Skeletal muscle tissue (tissue), 4 donors: ENCODE measurements around the gene CENPM. TPM values are rescaled to one million over a fixed set of nuclear protein-coding genes. Genes with fewer than 3 reads are reported as not detected.

ENCODE experiments used
- H3K27ac ChIP-seq: one replicate; pipeline ENCODE4 v1.7.0; 2013; ENCODE audit warnings: mild to moderate bottlenecking, low read depth, low read length, inconsistent platforms
- H3K27me3 ChIP-seq, 3 donors: one replicate each; pipeline ENCODE4 v1.7.0; 2013; ENCODE audit warnings: low read length in 3 of 3; ENCODE audit not compliant: control insufficient read depth in 3 of 3, insufficient read depth in 3 of 3
- H3K36me3 ChIP-seq, 3 donors: one replicate each; pipeline ENCODE4 v1.7.0; 2013; ENCODE audit warnings: low read length in 3 of 3; ENCODE audit not compliant: control insufficient read depth in 3 of 3, insufficient read depth in 3 of 3
- H3K4me1 ChIP-seq, 3 donors: one replicate each; pipeline ENCODE4 v1.7.0; 2013; ENCODE audit warnings: low read length in 3 of 3, mild to moderate bottlenecking in 3 of 3; ENCODE audit not compliant: control insufficient read depth in 3 of 3, insufficient read depth in 3 of 3
- H3K4me3 ChIP-seq, 3 donors: one replicate each; pipeline ENCODE4 v1.7.0; 2013; ENCODE audit warnings: low read length in 3 of 3
- H3K9ac ChIP-seq, 3 donors: one replicate each; pipeline ENCODE4 v1.7.0; 2013; ENCODE audit warnings: low read length in 3 of 3, mild to moderate bottlenecking in 3 of 3, moderate library complexity in 2 of 3, low read depth in 1 of 3
- H3K9me3 ChIP-seq, 3 donors: one replicate each; pipeline ENCODE4 v1.7.0; 2013; ENCODE audit warnings: low read length in 3 of 3; ENCODE audit not compliant: control insufficient read depth in 3 of 3
- total RNA-seq: library from RNA; depleted of rRNA; stranded (reverse); fragments of >200 nt; gene quantifications from one replicate; pipeline ENCODE4 v1.2.3, GENCODE V29; 2014
- donor health status: Osteomylitis.

Gene CENPM
- total RNA-seq, 1 donor from 2014 or later: 5.7 TPM

DNA sequence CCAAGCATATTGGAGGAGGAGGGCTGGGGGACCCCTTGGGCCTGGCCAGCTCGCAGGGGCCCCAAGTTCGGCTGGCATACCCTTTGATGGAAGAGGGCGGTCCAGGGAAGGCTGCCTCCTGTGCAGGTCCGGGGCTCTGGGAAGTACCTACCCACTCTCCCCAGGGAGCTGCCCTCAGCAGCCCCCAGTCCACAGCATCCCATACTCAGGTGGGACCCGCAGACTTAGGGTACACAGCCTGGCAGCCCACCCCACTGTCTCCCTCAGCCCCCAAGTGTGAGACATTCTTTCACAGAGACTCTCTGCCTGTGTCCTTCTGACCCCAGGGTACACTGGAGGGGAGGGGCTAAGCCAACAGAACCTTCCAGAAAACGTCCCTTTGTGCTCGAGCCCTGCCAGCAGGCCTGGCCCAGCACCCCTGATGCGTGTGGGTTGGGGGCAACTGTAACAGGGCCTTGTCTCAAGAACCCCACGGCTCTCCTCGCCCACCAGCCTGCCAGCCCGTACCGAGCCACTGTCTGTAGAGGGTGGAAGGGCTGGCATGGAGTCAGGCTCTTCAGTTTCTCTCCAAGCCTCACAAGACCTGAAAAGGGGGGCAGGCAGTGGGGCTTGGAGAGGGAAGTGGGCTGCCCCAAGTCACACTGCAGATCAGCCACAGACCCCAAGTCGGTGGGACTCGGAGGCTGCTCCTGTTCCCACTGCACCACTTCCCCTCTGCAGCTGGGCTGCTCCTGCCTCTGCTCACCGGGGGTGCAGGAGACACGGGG, 13.4 kb downstream of the CENPM start:
- no peaks in the 10 kb centered on the region for H3K36me3 ChIP-seq
- H3K9ac ChIP-seq: no peak overlapping the region
- peaks cover 7 to 13% (median 12%) of the 10 kb centered on the region in 3 donors for H3K4me1 ChIP-seq
- H3K4me3 ChIP-seq: no peak overlapping the region
- no peaks in the 10 kb centered on the region for H3K9me3 ChIP-seq
- H3K27ac ChIP-seq: no peak overlapping the region
- no peaks in the 10 kb centered on the region for H3K27me3 ChIP-seq

DNA sequence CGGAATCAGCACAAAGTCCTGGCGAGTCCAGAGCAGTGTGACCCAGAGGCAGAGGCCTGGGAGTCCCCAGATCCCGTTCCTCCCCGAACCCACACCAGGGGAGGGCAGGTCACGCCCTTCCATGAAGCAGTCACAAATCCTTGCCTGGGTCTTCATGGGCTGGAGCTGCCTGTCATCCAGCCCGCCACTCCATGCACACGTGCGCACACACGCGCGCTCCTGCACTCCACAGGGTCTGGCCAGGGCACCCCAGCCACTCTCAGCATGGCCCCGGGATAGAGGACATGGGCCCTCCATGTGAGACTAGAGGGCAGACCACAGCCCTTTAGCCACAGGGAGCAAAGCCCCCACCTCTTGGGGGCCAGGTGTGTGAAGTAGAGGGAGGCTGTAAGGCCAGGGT, 14.6 kb downstream of the CENPM start:
- Histone ChIP-seq H3K27ac (no peak overlapping the region), H3K36me3 (no peaks in the 10 kb centered on the region), H3K9me3 (no peaks in the 10 kb centered on the region)

DNA sequence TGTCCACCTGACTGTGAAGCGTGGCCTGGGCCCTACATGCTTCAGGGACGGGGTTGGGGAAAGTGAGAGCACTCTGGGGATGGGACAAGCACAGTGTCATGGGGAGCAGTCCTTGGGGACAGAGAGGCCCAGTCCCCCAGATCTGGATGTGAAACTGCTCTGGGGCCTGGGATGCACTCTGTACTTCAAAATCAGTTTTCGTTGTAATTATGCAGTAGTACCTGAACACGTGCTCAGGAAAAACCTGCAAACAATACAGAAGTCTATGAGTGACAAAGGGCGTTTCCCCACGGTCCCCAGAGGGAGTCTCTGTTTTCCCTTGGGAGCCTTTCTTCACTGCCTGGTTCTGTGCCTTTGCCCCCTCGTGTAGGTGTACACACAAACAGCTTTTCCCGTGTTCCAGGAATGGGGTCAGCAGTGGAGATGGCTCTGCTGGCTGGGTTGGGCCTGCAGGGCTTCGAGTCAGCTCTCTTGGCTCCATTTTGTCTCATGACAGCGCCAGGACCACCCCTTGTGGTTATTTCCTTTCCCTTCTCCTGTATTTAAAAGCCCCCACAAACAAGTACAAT, 15.2 kb downstream of the CENPM start:
- Histone ChIP-seq H3K4me3 (no peak overlapping the region), H3K9me3 (no peaks in the 10 kb centered on the region), H3K27ac (no peak overlapping the region), H3K36me3 (no peaks in the 10 kb centered on the region), H3K4me1 (peaks cover 5 to 12% (median 11%) of the 10 kb centered on the region in 3 donors), H3K27me3 (no peaks in the 10 kb centered on the region), H3K9ac (no peak overlapping the region)

More for the DNA sequence above, 14.6 kb downstream of the CENPM start:
- no peak overlapping the region for H3K4me3 ChIP-seq
- no peaks in the 10 kb centered on the region for H3K27me3 ChIP-seq
- peaks cover 5 to 12% (median 11%) of the 10 kb centered on the region in 3 donors for H3K4me1 ChIP-seq
- no peak overlapping the region for H3K9ac ChIP-seq

DNA sequence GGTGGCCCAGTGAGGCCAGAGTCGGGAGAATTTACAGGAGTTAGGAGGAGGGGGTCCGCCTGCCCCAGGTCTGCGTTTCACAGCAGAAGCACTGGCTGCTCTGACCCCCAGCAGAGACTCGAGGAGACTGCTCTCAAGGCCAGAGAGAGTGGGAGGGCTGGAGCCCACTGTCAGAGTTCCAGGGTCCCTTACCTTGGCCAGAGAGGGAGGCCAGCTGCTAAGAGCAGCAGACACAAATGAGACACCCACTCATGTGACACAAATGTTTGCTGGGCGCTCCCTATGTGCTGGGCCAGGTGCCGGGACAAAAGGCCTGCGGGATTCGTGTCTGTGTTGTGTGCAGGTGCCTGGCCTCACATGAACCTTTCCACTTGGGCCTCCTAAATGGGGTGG, 17.5 kb downstream of the CENPM start:
- Histone ChIP-seq H3K27me3 (peaks cover 0 to 11% (median 5%) of the 10 kb centered on the region in 3 donors), H3K9ac (no peak overlapping the region), H3K36me3 (no peaks in the 10 kb centered on the region), H3K27ac (no peak overlapping the region), H3K4me3 (no peak overlapping the region), H3K4me1 (peaks cover 1 to 9% (median 4%) of the 10 kb centered on the region in 3 donors), H3K9me3 (no peaks in the 10 kb centered on the region)

DNA sequence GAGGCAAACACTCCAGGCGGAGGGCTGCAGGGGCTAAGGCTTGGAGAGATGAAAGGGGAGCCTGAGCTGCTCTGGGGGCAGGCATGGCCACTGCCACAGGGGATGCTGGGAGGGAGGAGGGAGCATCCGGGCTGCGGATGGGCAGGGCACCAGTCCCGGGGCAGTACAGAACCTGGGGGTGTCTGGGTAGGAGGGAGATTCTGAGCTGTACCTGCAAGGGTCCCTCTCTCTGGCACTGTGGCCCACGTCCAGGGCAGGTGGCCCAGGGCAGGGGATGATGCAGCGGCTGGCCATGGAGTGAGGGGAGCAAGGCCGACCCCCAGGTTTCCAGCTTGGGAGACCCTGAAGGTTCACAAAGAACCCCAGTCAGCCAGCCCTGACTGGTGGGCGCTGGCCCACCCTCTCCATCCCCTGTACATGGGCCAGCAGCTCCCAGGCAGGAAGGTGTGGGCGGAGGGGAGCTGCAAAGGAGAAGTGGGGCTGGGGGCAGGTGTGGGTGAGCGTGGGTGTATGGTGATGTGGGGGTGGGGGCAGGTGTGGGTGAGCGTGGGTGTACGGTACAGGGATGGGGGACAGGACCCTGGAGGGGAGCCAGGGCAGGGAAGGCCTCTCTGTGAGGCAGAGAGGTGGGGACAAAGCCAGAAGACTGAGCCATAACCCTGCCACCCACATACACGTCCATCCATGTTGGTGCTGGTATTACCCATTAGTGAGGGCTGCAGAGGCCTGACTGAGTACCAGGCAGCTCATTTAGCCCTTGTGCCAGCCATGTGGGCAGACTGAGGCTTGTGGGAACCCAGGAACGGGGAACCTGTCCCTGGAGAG, 18.1 kb downstream of the CENPM start:
- H3K9ac ChIP-seq: no peak overlapping the region
- H3K4me1 ChIP-seq: peaks cover 0 to 8% (median 4%) of the 10 kb centered on the region in 3 donors
- no peak overlapping the region for H3K4me3 ChIP-seq
- H3K27ac ChIP-seq: no peak overlapping the region
- peaks cover 0 to 11% (median 5%) of the 10 kb centered on the region in 3 donors for H3K27me3 ChIP-seq
- no peaks in the 10 kb centered on the region for H3K9me3 ChIP-seq
- no peaks in the 10 kb centered on the region for H3K36me3 ChIP-seq

DNA sequence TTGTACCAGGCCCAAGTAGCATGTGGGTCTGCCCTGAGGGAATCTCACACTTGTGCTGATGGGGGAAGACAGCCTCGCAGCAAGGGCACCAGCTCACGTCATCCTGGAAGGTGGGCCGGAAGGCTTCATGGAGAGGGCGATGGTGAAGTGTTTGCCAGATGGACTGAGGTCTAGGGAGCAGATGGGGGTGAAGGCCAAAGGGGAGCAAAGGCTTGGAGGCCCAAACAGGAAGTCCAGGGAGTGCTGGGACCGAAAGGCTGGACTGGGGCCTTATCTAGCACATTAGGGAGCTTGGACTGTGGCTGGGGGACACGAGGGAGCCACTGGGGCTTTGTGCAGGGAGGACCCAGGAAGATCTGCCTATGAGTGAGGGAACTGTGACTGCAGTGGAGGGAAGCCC, 19.1 kb downstream of the CENPM start:
- H3K4me3 ChIP-seq: no peak overlapping the region
- peaks cover 0 to 11% (median 5%) of the 10 kb centered on the region in 3 donors for H3K27me3 ChIP-seq
- H3K4me1 ChIP-seq: peaks cover 0 to 8% (median 4%) of the 10 kb centered on the region in 3 donors
- no peaks in the 10 kb centered on the region for H3K9me3 ChIP-seq
- H3K36me3 ChIP-seq: no peaks in the 10 kb centered on the region
- H3K27ac ChIP-seq: no peak overlapping the region
- H3K9ac ChIP-seq: no peak overlapping the region

DNA sequence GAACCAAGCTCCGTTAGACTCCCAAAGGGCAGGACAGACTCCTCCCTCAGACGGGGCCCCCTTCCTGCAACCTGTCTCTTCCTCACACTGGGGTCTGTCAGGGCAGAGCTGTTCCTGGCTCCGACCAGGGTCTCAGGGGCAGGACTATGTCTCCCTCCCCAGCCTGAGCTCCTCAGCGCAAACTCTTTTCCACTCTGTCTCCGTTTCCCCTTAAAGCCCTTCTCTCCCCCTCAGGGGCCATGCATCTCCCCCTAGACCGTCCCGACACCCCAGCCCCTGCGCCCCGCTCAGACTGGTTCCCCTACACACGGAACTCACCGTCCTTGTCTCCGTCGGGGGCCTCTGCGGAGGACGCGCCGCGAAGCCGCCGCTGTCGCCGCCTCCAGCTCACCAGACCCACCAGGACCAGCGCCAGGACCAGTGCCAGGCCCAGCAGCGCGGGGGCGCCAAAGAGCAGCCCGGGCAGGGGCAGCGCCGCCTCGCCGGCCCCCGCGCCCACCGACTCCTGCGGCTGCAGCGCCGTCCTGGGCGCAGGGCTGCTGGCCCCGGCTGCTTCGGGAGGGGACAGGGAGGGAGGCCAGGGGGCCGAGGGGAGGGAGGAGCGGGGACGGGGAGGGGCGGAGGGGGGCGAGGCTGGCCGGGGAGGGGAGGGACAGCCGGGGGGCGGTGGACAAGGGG, 21.0 kb downstream of the CENPM start:
- Histone ChIP-seq H3K9ac (peak overlapping the region in 1 of 3 donors; percentile 73), H3K36me3 (no peaks in the 10 kb centered on the region), H3K9me3 (no peaks in the 10 kb centered on the region), H3K27ac (no peak overlapping the region), H3K27me3 (peaks cover 0 to 11% (median 5%) of the 10 kb centered on the region in 3 donors), H3K4me3 (peak overlapping the region in 2 of 3 donors; percentile 45 to 51), H3K4me1 (peaks cover 0 to 8% (median 4%) of the 10 kb centered on the region in 3 donors)

DNA sequence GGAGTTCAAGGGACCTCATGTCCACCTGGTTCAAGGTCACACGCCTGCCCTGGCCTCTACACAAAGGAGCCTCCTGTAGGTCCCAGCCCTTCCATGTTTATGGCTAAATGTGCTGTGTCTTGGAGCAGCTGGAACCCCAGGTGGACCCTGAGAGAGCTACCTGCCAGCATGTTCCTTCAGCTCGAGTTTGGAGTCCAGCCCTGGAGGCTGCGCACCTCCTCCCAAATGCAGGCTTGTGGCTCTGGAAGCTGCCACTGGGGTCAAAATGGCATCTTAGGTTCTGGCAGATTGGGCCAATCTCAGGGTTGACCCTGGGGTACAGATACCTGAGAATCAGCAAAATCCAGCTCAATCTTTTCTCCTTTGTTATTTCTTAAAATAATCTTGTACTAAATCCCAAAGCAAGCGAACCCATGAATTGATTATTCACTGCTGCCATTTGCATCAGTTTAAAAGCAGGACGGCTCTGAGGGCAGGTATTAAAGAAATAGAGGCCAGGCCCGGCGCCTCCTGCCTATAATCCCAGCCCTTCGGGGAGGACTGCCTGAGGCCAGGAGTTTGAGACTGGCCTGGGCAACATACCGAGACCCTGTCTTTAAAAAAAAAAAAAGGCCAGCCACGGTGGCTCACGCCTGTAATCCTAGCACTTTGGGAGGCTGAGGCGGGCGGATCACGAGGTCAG, 23.2 kb downstream of the CENPM start:
- H3K27me3 ChIP-seq: peaks cover 8 to 20% (median 10%) of the 10 kb centered on the region in 3 donors
- no peaks in the 10 kb centered on the region for H3K9me3 ChIP-seq
- H3K27ac ChIP-seq: no peak overlapping the region
- peaks cover 12 to 16% (median 16%) of the 10 kb centered on the region in 3 donors for H3K4me1 ChIP-seq
- H3K9ac ChIP-seq: no peak overlapping the region
- no peak overlapping the region for H3K4me3 ChIP-seq
- no peaks in the 10 kb centered on the region for H3K36me3 ChIP-seq

DNA sequence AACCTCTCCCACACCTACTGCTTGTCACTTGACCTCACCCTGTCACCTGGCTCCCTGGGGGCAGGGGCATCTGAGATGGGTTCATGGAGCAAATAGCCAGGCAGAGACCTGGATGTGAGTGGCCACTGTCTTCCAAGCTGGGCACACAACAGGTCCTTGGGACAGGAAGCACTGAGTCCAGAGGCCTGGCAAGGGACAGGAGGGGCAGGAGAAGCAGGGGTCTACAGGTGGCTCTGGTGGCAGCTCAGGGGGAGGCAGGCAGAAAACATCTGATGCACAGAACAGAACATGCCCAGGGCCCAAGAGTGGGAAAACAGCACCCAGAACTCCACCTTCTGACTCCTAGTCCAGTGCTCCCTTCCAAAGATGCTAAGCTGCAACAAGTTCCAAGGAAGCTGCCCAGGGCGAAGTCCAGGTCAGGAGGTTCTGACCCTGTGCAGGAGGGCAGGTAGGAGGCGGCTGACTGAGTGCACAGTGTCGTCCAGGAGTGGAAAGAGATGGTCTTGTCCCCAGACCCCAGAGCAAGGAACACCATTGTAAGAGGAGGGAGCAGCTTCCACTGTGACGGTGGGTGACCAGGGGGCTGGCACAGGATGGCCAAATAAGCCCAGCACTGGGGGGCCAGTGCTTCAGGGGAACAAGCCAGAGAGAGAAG, 23.9 kb downstream of the CENPM start:
- H3K9ac ChIP-seq: no peak overlapping the region
- no peak overlapping the region for H3K4me3 ChIP-seq
- no peaks in the 10 kb centered on the region for H3K36me3 ChIP-seq
- H3K4me1 ChIP-seq: peaks cover 12 to 19% (median 19%) of the 10 kb centered on the region in 3 donors
- no peak overlapping the region for H3K27ac ChIP-seq
- peaks cover 11 to 24% (median 14%) of the 10 kb centered on the region in 3 donors for H3K27me3 ChIP-seq
- H3K9me3 ChIP-seq: no peaks in the 10 kb centered on the region
